NCI-H510A treated with DMSO at 0.1 percent for 48 hours (cell line): Measurements from ENCODE around the gene SEMA4D.
A peak's percentile ranks its signal among the peaks of the same experiment; 100 is the strongest.

Experiments
- DNase-seq: peaks from one replicate; lab custom pipeline; 2025; lab: John Stamatoyannopoulos, UW

SEMA4D gene

GRCh38 chr9:89444925-89445765 is 52.8 kb downstream of the SEMA4D start:
- DNase-seq, result no peak

- no peak for DNase-seq
Observed at GRCh38 chr9:89444274-89444673, 53.6 kb downstream of the SEMA4D start.

GRCh38 chr9:89442981-89443814 is 54.7 kb downstream of the SEMA4D start:
- no peak for DNase-seq

- no peak for DNase-seq
Observed at GRCh38 chr9:89442501-89442978, 55.4 kb downstream of the SEMA4D start.

- no peak for DNase-seq
Observed at GRCh38 chr9:89441986-89442385, 55.9 kb downstream of the SEMA4D start.

GRCh38 chr9:89441655-89441970 is 56.3 kb downstream of the SEMA4D start:
- no peak for DNase-seq

- no peak for DNase-seq
Observed at GRCh38 chr9:89440951-89441654, 56.8 kb downstream of the SEMA4D start.

GRCh38 chr9:89440548-89440947 is 57.4 kb downstream of the SEMA4D start:
- DNase-seq, result no peak

GRCh38 chr9:89440046-89440445 is 57.9 kb downstream of the SEMA4D start:
- no peak for DNase-seq

GRCh38 chr9:89439571-89439970 is 58.3 kb downstream of the SEMA4D start:
- DNase-seq, result no peak

- no peak for DNase-seq
Observed at GRCh38 chr9:89438194-89438593, 59.7 kb downstream of the SEMA4D start.

- DNase-seq, result peak; percentile 78
Observed at GRCh38 chr9:89437772-89438171, 60.1 kb downstream of the SEMA4D start.

- peak; percentile 97 for DNase-seq
Observed at GRCh38 chr9:89436963-89437625, 60.8 kb downstream of the SEMA4D start.

- DNase-seq, result no peak
Observed at GRCh38 chr9:89436326-89436725, 61.6 kb downstream of the SEMA4D start.

GRCh38 chr9:89435071-89435823 is 62.7 kb downstream of the SEMA4D start:
- peak; percentile 97 for DNase-seq

GRCh38 chr9:89434636-89435035 is 63.3 kb downstream of the SEMA4D start:
- DNase-seq, result no peak

GRCh38 chr9:89433826-89434225 is 64.1 kb downstream of the SEMA4D start:
- no peak for DNase-seq

- no peak for DNase-seq
Observed at GRCh38 chr9:89432986-89433530, 64.9 kb downstream of the SEMA4D start.

GRCh38 chr9:89431930-89432725 is 65.8 kb downstream of the SEMA4D start:
- DNase-seq, result no peak

GRCh38 chr9:89430995-89431394 is 66.9 kb downstream of the SEMA4D start:
- DNase-seq, result no peak
